Hematopoietic multipotent progenitor cell treated with erythropoietin and hydrocortisone succinate and interleukin-3 and kit ligand, for 4 days (in vitro differentiated cells): ENCODE results near the gene KRTAP2-2.
"Not testable (repeated sequence)": the region's sequence is repeated elsewhere in the genome, so short reads cannot be mapped to it uniquely, and the experiment has no call there.

Source experiments
- DNase-seq: peaks from one replicate; pipeline ENCODE4 v3.0.0-alpha.2; 2015

The KRTAP2-2 gene

DNA sequence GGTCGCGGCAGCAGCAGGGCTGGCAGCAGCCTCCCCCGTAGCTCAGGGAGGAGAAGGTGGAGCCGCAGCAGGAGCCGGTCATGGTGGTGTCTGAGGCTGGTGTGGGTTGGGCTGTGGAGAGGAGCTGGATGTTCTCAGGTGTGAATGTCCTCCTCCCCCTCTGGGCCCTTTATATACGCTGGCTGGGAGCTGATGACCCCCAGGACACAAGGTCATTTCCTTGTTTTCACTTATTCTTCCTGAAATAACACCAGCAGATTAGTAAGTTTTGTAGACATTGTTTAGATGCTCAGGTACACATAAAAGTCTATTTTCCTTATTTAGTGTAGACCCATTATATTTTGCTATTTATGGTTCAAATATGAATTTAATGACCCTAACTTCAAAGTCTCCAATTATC, at the start of gene KRTAP2-2:
TSS of gene KRTAP2-2 (minus strand) at position 101 of the 400 bp plus-strand sequence. CDS start at position 82, 19 bp downstream.
- not testable (repeated sequence) for DNase-seq

DNA sequence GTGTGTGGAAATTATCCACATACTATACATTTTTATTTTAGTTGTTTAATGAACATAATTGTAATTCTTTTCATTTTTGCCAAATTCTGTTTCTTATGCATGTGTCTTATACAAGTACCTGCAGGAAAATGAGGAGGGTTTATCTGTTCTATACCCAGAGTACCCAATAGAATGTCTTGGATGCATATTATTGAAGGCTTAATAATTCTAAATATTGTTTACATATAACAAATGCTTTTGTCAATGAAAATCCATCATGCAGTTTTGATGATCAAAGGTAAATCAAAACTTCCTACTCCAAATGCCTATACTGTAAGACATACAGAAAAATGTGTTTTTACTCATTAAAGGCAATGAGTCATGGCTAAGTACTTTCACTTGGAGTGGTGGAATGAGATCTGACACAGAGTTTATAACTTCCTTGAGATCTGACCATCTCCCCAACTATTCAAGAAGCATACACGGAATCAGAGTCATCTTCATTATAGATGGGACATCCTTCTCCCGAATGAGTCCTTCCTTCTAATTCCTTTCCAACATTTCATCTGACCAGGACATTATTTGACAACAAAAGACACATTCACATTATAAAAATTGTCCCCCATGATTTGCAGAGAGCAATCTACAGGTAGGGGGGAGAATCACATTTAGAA, 49.5 kb upstream of the KRTAP2-2 start:
- not testable (repeated sequence) for DNase-seq

DNA sequence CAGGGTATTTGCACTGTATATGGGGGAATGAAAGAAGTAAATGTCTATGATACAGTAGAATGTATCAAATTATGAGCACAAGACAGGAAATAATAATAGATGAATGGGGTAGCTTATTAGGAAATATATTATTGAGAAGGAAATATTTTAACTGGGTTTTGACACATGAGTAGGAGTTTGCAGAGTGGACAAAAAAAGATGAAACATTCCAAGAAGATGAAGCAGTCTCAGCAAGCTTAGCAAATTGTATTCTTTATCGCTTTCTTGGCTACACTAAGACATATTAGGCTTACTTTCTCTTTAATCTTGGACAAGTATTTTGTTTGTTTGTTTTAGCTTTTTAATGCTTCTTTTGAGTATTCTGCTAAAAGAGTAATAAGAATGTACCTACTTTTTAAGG, 48.9 kb upstream of the KRTAP2-2 start:
- no peak for DNase-seq

- no peak for DNase-seq
Measured at GRCh38 chr17:41101586-41102259, 46.7 kb upstream of the KRTAP2-2 start, which contains the start of gene KRTAP4-16. TSS of gene KRTAP4-16 (minus strand) at chr17:41102209. CDS start at chr17:41102209, 0 bp downstream.

DNA sequence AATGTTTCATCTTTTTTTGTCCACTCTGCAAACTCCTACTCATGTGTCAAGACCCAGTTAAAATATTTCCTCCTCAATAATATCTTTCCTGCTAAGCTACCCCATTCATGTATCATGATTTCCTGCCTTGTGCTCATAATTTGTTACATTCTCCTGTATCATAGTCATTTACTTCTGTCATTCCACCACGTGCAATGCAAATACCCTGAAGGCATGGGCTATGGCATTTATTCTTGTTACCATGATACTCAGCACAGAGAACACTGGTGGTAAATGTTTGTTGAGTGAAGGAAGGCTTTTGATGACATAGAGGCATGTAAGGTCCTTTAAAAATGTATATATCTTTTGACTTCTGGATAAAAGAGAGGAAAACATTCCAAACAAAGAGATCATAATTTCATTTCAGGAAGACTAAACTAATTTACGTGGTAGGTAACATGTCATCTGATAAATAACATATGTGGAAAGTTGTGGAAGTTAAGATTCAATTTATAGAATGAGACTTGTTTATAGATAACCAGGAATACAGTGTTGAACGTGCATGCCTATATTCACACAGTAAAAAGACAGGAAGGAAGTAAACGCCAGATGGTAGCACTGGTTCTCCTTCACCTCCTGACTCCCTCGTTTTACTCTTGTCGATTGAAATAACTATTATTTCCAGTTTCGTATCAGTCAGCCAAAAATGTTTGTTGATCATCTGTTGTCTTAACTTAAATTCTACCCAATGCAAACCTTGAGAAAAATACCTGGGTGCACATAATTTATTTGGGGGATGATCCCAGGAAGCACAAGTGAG, 44.9 kb upstream of the KRTAP2-2 start:
- peak; percentile 10 for DNase-seq

GRCh38 chr17:41098481-41098880, 43.5 kb upstream of the KRTAP2-2 start:
- DNase-seq, result no peak

DNA sequence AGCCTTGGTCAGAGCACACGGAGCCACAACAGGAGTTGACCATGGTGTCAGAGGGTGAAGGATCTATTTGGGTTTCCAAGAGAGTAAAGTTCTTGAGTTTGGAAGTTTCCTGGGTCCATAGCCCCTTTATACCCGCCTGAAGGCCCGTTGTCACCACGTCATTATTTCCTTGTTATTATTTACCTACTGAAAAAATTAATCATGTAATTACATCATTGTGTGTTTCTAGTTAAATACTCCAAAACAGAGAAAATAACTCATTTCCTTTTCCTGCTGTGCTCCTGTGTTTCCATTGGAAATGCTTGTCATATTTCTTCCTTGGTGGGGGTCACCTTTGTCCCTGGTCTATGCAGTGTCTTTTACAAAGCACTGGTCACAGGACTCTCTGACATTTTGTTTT, 43.0 kb upstream of the KRTAP2-2 start, which contains the start of gene KRTAP4-8:
TSS of gene KRTAP4-8 (minus strand) at position 101 of the 400 bp plus-strand sequence. CDS start at position 43, 58 bp downstream.
- no peak for DNase-seq

DNA sequence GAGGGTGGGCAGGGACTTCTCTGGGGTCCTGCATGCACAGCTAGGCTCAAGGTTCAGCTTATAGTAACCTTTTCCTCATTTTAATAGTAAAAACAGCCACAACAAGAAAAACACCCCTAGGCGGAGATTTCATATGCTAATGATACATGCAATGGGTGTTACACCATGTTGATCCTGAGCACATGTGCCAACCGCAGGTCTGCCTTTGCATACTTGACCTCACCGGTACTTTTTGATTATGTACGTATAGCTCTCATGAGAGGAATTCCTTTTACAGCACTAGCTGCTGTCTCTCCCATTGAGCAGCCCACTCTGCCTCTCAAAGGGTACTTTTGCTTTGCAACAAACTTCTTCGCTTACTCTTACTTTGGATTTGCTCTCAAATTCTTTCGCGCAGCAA, 41.0 kb upstream of the KRTAP2-2 start:
- DNase-seq, result no peak

DNA sequence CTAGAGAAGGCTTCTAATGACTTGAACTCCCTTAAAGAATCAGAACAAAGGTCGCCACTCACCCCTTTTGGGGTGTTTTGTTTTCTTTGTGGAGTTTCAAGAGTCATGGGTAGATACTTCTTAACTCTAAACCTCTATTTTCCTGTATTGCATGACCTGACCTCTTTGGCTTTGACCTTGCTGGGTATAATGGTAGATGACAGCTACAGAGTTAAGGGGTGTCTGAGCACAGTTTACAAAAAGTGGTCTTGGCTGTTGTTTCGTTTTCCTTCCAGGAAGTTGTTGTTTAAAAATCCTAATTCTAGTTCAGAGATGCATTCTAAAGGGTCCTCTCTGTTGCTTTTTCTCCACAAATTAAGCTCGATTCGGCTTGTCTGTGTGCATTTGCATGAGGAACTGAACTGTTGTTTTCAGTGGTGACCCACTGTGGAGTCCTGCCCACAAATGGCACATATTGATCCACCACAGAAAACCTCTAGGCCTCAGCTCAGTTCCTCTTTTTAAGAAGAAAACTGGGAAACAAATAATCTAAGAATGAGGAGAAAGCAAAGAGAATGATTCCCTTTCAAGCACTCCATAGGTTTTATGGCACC, 33.8 kb upstream of the KRTAP2-2 start:
- DNase-seq, result not testable (repeated sequence)

GRCh38 chr17:41084100-41084856, 29.2 kb upstream of the KRTAP2-2 start, which contains the start of gene KRTAP4-7:
TSS of gene KRTAP4-7 (plus strand) at chr17:41084150. CDS start at chr17:41084207, 57 bp downstream.
- DNase-seq, result not testable (repeated sequence)

- DNase-seq, result not testable (repeated sequence)
Measured at GRCh38 chr17:41083427-41083826, 28.4 kb upstream of the KRTAP2-2 start.

- no peak for DNase-seq
Measured at GRCh38 chr17:41082626-41083025, 27.6 kb upstream of the KRTAP2-2 start.

- no peak for DNase-seq
Measured at GRCh38 chr17:41076788-41077187, 21.8 kb upstream of the KRTAP2-2 start.

DNA sequence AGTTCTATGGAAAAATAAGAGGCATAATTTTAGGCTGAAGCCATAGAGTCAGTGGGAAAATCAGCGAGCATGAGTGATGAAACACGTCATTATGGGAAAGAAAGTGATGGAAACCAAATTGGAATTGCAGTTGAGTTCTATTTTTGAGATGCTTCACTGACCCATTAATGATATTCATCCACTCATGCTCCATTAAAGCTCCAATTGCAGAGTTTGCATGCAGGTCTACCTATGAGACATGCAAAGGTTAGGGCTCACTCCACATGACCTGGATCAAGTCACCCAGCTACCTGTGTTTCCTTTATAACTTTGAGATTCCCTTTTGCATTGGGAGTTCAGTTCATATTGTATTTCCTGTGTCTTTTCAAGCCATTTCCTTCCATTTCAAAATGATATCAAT, 18.6 kb upstream of the KRTAP2-2 start:
- no peak for DNase-seq

- no peak for DNase-seq
Measured at GRCh38 chr17:41071606-41072360, 16.8 kb upstream of the KRTAP2-2 start.

DNA sequence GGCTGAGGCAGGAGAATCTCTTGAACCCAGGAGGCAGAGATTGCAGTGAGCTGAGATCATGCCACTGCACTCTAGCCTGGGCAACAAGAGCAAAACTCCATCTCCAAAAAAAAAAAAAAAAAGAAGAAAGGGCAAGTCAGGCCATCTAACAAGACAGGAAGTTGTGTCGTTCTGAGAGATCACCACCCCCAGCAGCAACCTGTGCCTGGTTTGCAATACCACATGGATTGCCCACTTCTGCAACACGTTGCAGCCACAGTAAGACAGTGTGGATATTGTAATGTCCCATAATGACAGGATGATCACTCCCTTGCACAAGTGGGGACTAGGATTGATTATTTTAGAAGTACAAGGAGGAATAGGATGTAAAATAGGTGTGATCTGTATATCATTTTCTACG, 14.0 kb upstream of the KRTAP2-2 start:
- peak; percentile 14 for DNase-seq

- DNase-seq, result no peak
Measured at GRCh38 chr17:41067281-41067680, 12.3 kb upstream of the KRTAP2-2 start.

- peak; percentile 51 for DNase-seq
Measured at GRCh38 chr17:41065829-41066624, 11.0 kb upstream of the KRTAP2-2 start, which contains the start of gene KRTAP2-4. TSS of gene KRTAP2-4 (minus strand) at chr17:41065879. CDS start at chr17:41065845, 34 bp downstream.

DNA sequence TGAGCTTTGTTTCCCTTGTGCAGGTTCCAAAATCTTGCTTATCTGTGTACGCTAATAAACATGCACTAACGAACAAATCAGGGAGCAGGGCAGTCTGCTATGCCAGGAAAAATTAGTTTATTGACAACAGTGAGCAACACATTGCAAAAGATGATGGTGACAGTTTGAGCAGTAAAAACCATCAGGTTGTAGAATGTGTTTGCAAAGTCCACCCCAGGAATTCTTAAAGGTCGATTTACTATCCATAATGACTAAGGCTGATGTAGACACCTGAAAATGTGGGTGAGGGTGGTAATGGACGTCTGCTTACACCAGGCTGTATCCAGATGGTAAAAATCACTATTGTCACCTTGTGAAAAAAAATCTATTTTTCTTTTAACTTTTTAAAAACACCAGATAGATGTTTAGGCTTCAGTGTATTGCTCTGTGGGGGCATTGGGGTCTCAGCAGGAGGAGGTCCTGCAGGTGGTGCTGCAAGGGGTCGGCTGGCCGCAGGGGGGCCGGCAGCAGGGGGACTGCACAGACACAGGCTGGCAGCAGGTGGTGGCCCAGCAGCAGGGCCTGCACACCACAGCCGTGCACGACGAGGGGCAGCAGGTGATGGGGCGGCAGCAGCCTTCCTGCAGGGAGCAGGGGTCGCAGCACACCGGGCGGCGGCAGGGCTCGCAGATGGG, 10.1 kb upstream of the KRTAP2-2 start:
- DNase-seq, result not testable (repeated sequence)

DNA sequence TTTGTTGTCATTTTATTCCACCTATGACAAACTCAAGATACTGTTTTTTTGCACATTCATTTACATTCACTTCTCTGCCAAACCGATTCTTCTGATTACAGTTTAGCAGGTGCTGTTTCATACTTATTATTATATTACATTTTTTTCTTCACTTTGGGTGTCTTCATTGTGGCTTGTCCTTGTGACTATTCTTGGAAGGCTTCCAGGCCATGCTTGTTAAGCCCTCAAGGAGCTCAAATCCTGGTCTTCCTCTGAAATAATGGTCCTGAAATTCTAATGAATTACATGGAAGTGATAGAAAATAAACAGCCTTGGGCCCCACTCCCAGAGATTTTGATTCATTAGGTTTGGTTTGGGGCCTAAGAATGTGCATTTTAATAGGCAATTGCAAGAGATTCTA, 9.3 kb upstream of the KRTAP2-2 start:
- peak; percentile 7 for DNase-seq
